A549 (cell line): ENCODE results near the gene KCNB1. TPM values are rescaled to one million over a fixed set of nuclear protein-coding genes. Genes with fewer than 3 reads are reported as not detected.
"Not testable (repeated sequence)": the region's sequence is repeated elsewhere in the genome, so short reads cannot be mapped to it uniquely, and the experiment has no call there.

Source experiments
- ATAC-seq, 2 experiments: fragments of 200-7000 bp in 1 of 2; fragments of >200 bp in 1 of 2; cut with Nextera tagmentation in 1 of 2; cut with Tn5 transposase in 1 of 2; 3 replicates each; pipeline versions ENCODE4 v1.8.0 to v1.9.1; 2018 to 2020; ENCODE audit warnings: mild to moderate bottlenecking in 1 of 2, moderate library complexity in 1 of 2
- CTCF ChIA-PET: fragments of 300-600 bp; sonication (Branson Sonifier 250); formaldehyde crosslinking; extraction: SDS; loops from one replicate; lab custom pipeline; 2021; ENCODE audit warnings: antibody characterized with exemption, inconsistent platforms; lab: Yijun Ruan, JAX
- POLR2A ChIA-PET: fragments of 350-600 bp; formaldehyde crosslinking; extraction: SDS; loops from one replicate; lab custom pipeline; 2021; ENCODE audit warnings: antibody characterized with exemption, inconsistent platforms; lab: Yijun Ruan, JAX
- DNase-seq, 2 experiments: peaks; one replicate each; pipeline versions ENCODE4 v3.0.0 to v3.0.0-alpha.2; 2011 to 2016; ENCODE audit warnings: low read depth in 1 of 2, low spot score in 1 of 2
- FAIRE-seq: peaks from 2 replicates; lab custom pipeline; 2011; peaks lifted over from hg19 to GRCh38; lab: Jason Lieb, UNC
- H3K27ac ChIP-seq, 2 experiments: fragments of >200 bp; sonication (Bioruptor Twin); formaldehyde crosslinking; 3 replicates each; pipeline ENCODE4 v1.5.1; 2016 to 2017
- H3K4me1 ChIP-seq: fragments of >200 bp; sonication (Bioruptor Twin); formaldehyde crosslinking; 3 replicates; pipeline ENCODE4 v1.6.1; 2016
- H3K4me2 ChIP-seq: fragments of >200 bp; sonication (Bioruptor Twin); formaldehyde crosslinking; 3 replicates; pipeline ENCODE4 v1.6.1; 2016
- H3K4me3 ChIP-seq: fragments of >200 bp; sonication (Bioruptor Twin); formaldehyde crosslinking; 3 replicates; pipeline ENCODE4 v1.5.1; 2016
- H3K9me3 ChIP-seq: fragments of >200 bp; sonication (Bioruptor Twin); formaldehyde crosslinking; 3 replicates; pipeline ENCODE4 v1.6.1; 2016
- EP300 ChIP-seq, 2 experiments: fragments of >200 bp; sonication (Bioruptor Twin); formaldehyde crosslinking; IDR thresholded peaks; 2 replicates in 1 of 2; 3 replicates in 1 of 2; pipeline ENCODE4 v1.6.1; 2016 to 2017
- MYC ChIP-seq: IDR thresholded peaks from 2 replicates; pipeline ENCODE4 v1.6.1; 2012; ENCODE audit warnings: mild to moderate bottlenecking, inconsistent platforms, low read length, improper control_type of control experiment, borderline replicate concordance
- NPAS2 ChIP-seq: fragments of 250-450 bp; sonication (Bioruptor Pico); IDR thresholded peaks from 2 replicates; pipeline ENCODE4 v1.8.0; 2022; ENCODE audit warnings: mild to moderate bottlenecking, moderate library complexity, borderline replicate concordance
- POLR2AphosphoS2 ChIP-seq: conservative IDR thresholded peaks from 2 replicates; pipeline ENCODE4 v1.6.1; 2012; ENCODE audit warnings: low read length, improper control_type of control experiment, inconsistent platforms
- RNF2 ChIP-seq: fragments of 200-600 bp; sonication (generic); IDR thresholded peaks from 2 replicates; pipeline ENCODE4 v1.6.1; 2016; ENCODE audit warnings: low read depth, mild to moderate bottlenecking, antibody characterized with exemption, moderate library complexity, borderline replicate concordance
- WGBS: methylation state at CpG from one replicate; pipeline ENCODE4 v1.1.6; 2017; ENCODE audit errors: missing lambda C conversion rate; 5-methylcytosine and 5-hydroxymethylcytosine counted together
- polyA plus RNA-seq, 4 experiments: library from polyadenylated mRNA; depleted of rRNA in 3 of 4; stranded (reverse); fragments of >200 nt; fragmentation: RNase III in 1 of 4; extraction: RNeasy Plus Mini Kit Qiagen cat#74134 plus additional on column Dnase treatment in 1 of 4; gene quantifications; 2 replicates in 3 of 4; 3 replicates in 1 of 4; pipeline ENCODE4 v1.2.3, GENCODE V29; 2011 to 2017

Gene KCNB1
- polyA plus RNA-seq, 2 of the 4 experiments (the other 2 are of a cell fraction) = 0.12 to 0.28 TPM

DNA sequence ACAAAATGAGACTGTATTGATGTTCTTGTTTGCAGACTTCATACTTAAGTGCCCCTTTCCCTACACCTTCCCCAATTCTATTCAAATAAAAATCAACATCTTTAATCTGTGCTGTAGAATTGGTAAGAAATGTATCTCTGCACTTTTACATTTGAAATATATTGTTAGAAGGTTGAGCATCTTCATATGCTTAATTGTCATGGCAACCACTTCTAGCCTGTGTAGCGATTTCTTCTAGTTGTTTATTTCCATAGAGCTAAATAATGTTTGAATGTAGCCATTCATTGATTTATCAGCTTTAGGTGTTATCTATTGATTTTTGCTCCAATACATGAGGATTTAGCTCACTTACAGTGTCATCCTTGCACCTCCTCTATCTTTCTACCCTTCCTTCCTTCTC lies 166.9 kb downstream of the KCNB1 start:
- Histone ChIP-seq H3K4me1 (peaks cover 12% of the 10 kb centered on the region; the same call in 1 of the 3 replicates), H3K27ac (no peak overlapping the region), H3K9me3 (peaks cover 11% of the 10 kb centered on the region; the same call in 1 of the 3 replicates), H3K4me3 (no peak overlapping the region), H3K4me2 (no peak overlapping the region)
- FAIRE-seq (no peak), ATAC-seq (no peak), DNase-seq (no peak)
- ChIA-PET POLR2A (no interaction called here), CTCF (interaction anchor here (0.6 to 2.3 kb wide), 2 partner anchors 16 to 69 kb away, joined by 3 to 4 read pairs; no protein-coding TSS in a partner anchor)
- TF ChIP-seq POLR2AphosphoS2 (no peak), MYC (no peak), EP300 (IDR thresholded peaks at IDR 0.05) (no peak), RNF2 (no peak), NPAS2 (CRISPR knock-in tag) (no peak)
- 67% methylated on average over 1 of the region's 1 CpG for WGBS

- DNase-seq, FAIRE-seq, ATAC-seq, H3K4me3 ChIP-seq, H3K4me2 ChIP-seq, H3K27ac ChIP-seq: not testable (repeated sequence)
- Histone ChIP-seq H3K9me3 (peaks cover 15% of the 10 kb centered on the region; the same call in 1 of the 3 replicates), H3K4me1 (peaks cover 12% of the 10 kb centered on the region; the same call in 1 of the 3 replicates)
- ChIA-PET POLR2A (interaction anchor here (1.2 kb wide), 1 partner anchor 36 kb away, joined by 3 read pairs; the partner anchor contains the start of gene ZNFX1), CTCF (interaction anchor here (1.2 to 2.3 kb wide), 2 partner anchors 18 to 231 kb away, joined by 3 to 4 read pairs; no protein-coding TSS in a partner anchor)
- 11% methylated on average over 2 of the region's 2 CpGs for WGBS
Observed at GRCh38 chr20:49314052-49314451, 168.4 kb downstream of the KCNB1 start.

Other genes with a start within 250 kb of the KCNB1 start
- gene ZNFX1, start 204.6 kb downstream of the KCNB1 start, polyA plus RNA-seq (2011; rRNA removed) = 6.0 and 14.2 TPM in 2 replicates
- gene ZNFX1, start 204.6 kb downstream of the KCNB1 start, polyA plus RNA-seq (2017; fragmentation: RNase III; extraction: RNeasy Plus Mini Kit Qiagen cat#74134 plus additional on column Dnase treatment) = 11.5 to 13.7 TPM (median 11.9 TPM) in 3 replicates
- 0.03 and 0.07 TPM in 2 replicates for gene PTGIS, start 85.5 kb upstream of the KCNB1 start, polyA plus RNA-seq (2011; rRNA removed)
- gene PTGIS, start 85.5 kb upstream of the KCNB1 start, polyA plus RNA-seq (2017; fragmentation: RNase III; extraction: RNeasy Plus Mini Kit Qiagen cat#74134 plus additional on column Dnase treatment) = 0.04 to 0.05 TPM (median 0.04 TPM) in 3 replicates
- gene B4GALT5, start 231.2 kb upstream of the KCNB1 start, polyA plus RNA-seq (2011; rRNA removed) = 82.8 and 88.7 TPM in 2 replicates
- gene B4GALT5, start 231.2 kb upstream of the KCNB1 start, polyA plus RNA-seq (2017; fragmentation: RNase III; extraction: RNeasy Plus Mini Kit Qiagen cat#74134 plus additional on column Dnase treatment) = 68.1 to 84.0 TPM (median 81.5 TPM) in 3 replicates